Measurements from ENCODE around the gene OGFOD2.

- no peak for TF ChIP-seq POLR2AphosphoS5 (IDR thresholded peaks at IDR 0.05)
- no peak for TF ChIP-seq CTCF (IDR thresholded peaks at IDR 0.05)
- no peak for TF ChIP-seq POLR2A (IDR thresholded peaks at IDR 0.05)
Measured at GRCh38 chr12:122989874-122990419, 14.9 kb downstream of the OGFOD2 start.
